GM12892 (cell line): Measurements from ENCODE around the gene CMIP.

Source experiments
- POLR2A ChIP-seq: IDR thresholded peaks from 2 replicates; pipeline ENCODE4 v1.6.1; 2011; ENCODE audit warnings: low read depth, low read length, control low read depth
- POLR2AphosphoS5 ChIP-seq: IDR thresholded peaks from 2 replicates; pipeline ENCODE4 v1.6.1; 2011; ENCODE audit warnings: low read depth, low read length, control low read depth

- TF ChIP-seq POLR2AphosphoS5: no peak
- TF ChIP-seq POLR2A: no peak
Observed at GRCh38 chr16:81654346-81654745, 209.7 kb downstream of the CMIP start.
